Measurements from ENCODE around the gene PDIK1L. TPM values are rescaled to one million over a fixed set of nuclear protein-coding genes. Genes with fewer than 3 reads are reported as not detected.
"Not testable (repeated sequence)": the region's sequence is repeated elsewhere in the genome, so short reads cannot be mapped to it uniquely, and the experiment has no call there.

Gene PDIK1L
- total RNA-seq, 1 donor from 2014 or later = 3.1 TPM

GRCh38 chr1:26092422-26092821 is 19.2 kb upstream of the PDIK1L start:
- no peaks in the 10 kb centered on the region for H4K20me1 ChIP-seq (ENCODE audit: insufficient read depth, low read length)
- Mint-ChIP-seq H3K27me3 (ENCODE audit: low read depth, unreplicated experiment) (peaks cover 10% of the 10 kb centered on the region), H3K27ac (ENCODE audit: unreplicated experiment) (no peak overlapping the region), H3K36me3 (ENCODE audit: low read depth, unreplicated experiment) (no peaks in the 10 kb centered on the region), H3K4me1 (ENCODE audit: low read depth, unreplicated experiment) (peaks cover 2% of the 10 kb centered on the region), H3K9me3 (ENCODE audit: unreplicated experiment) (no peaks in the 10 kb centered on the region), H3K4me3 (ENCODE audit: unreplicated experiment) (no peak overlapping the region)
- H3K27ac ChIP-seq (ENCODE audit: low read depth, low read length) = no peak overlapping the region
- no peaks in the 10 kb centered on the region for H3K9me3 ChIP-seq (ENCODE audit: insufficient read depth, low read depth, low read length)
- TF ChIP-seq EZH2 (IDR thresholded peaks at IDR 0.05; ENCODE audit: insufficient read depth, low read length) = no peak
- TF ChIP-seq CTCF (IDR thresholded peaks at IDR 0.05; ENCODE audit: insufficient read depth, low read depth, low read length) = no peak
- H2AFZ ChIP-seq (ENCODE audit: low read depth, low read length) = no peak overlapping the region
- DNase-seq (ENCODE audit: low read depth) (no peak), FAIRE-seq (no peak)
- no peaks in the 10 kb centered on the region for H3K36me3 ChIP-seq (ENCODE audit: insufficient read depth, low read length)
- no peak overlapping the region for H3K9ac ChIP-seq (ENCODE audit: low read length)
- H3K79me2 ChIP-seq (ENCODE audit: insufficient read depth, low read length) = no peaks in the 10 kb centered on the region
- peaks cover 21% of the 10 kb centered on the region for H3K27me3 ChIP-seq (ENCODE audit: insufficient read depth, low read length)
- H3K4me2 ChIP-seq (ENCODE audit: low read length) = no peak overlapping the region
- peaks cover 13% of the 10 kb centered on the region for H3K4me1 ChIP-seq (ENCODE audit: insufficient read depth, low read length)
- H3K4me3 ChIP-seq (ENCODE audit: insufficient read depth, low read depth, low read length) = no peak overlapping the region

GRCh38 chr1:26093569-26093968 is 18.1 kb upstream of the PDIK1L start:
- H4K20me1 ChIP-seq (ENCODE audit: insufficient read depth, low read length); H3K9me3 ChIP-seq (ENCODE audit: insufficient read depth, low read depth, low read length); H3K27ac ChIP-seq (ENCODE audit: low read depth, low read length); H3K79me2 ChIP-seq (ENCODE audit: insufficient read depth, low read length); H3K27me3 Mint-ChIP-seq (ENCODE audit: low read depth, unreplicated experiment); H3K27ac Mint-ChIP-seq (ENCODE audit: unreplicated experiment); H3K4me3 ChIP-seq (ENCODE audit: insufficient read depth, low read depth, low read length); H3K9me3 Mint-ChIP-seq (ENCODE audit: unreplicated experiment); H2AFZ ChIP-seq (ENCODE audit: low read depth, low read length); H3K4me3 Mint-ChIP-seq (ENCODE audit: unreplicated experiment); H3K9ac ChIP-seq (ENCODE audit: low read length); DNase-seq (ENCODE audit: low read depth); FAIRE-seq; H3K4me1 Mint-ChIP-seq (ENCODE audit: low read depth, unreplicated experiment); H3K36me3 ChIP-seq (ENCODE audit: insufficient read depth, low read length); H3K36me3 Mint-ChIP-seq (ENCODE audit: low read depth, unreplicated experiment); H3K4me2 ChIP-seq (ENCODE audit: low read length): not testable (repeated sequence)
- peaks cover 20% of the 10 kb centered on the region for H3K4me1 ChIP-seq (ENCODE audit: insufficient read depth, low read length)
- peaks cover 21% of the 10 kb centered on the region for H3K27me3 ChIP-seq (ENCODE audit: insufficient read depth, low read length)

- H4K20me1 ChIP-seq (ENCODE audit: insufficient read depth, low read length) = no peaks in the 10 kb centered on the region
- Mint-ChIP-seq H3K4me1 (ENCODE audit: low read depth, unreplicated experiment) (peaks cover 8% of the 10 kb centered on the region), H3K27ac (ENCODE audit: unreplicated experiment) (no peak overlapping the region), H3K36me3 (ENCODE audit: low read depth, unreplicated experiment) (no peaks in the 10 kb centered on the region), H3K27me3 (ENCODE audit: low read depth, unreplicated experiment) (peaks cover 10% of the 10 kb centered on the region), H3K4me3 (ENCODE audit: unreplicated experiment) (no peak overlapping the region), H3K9me3 (ENCODE audit: unreplicated experiment) (no peaks in the 10 kb centered on the region)
- H3K9ac ChIP-seq (ENCODE audit: low read length) = peak overlapping the region; percentile 8
- DNase-seq (ENCODE audit: low read depth) = peak; percentile 47
- no peak overlapping the region for H3K4me3 ChIP-seq (ENCODE audit: insufficient read depth, low read depth, low read length)
- no peaks in the 10 kb centered on the region for H3K79me2 ChIP-seq (ENCODE audit: insufficient read depth, low read length)
- H3K9me3 ChIP-seq (ENCODE audit: insufficient read depth, low read depth, low read length) = no peaks in the 10 kb centered on the region
- H2AFZ ChIP-seq (ENCODE audit: low read depth, low read length) = peak overlapping the region; percentile 74
- no peaks in the 10 kb centered on the region for H3K36me3 ChIP-seq (ENCODE audit: insufficient read depth, low read length)
- no peak for TF ChIP-seq EZH2 (IDR thresholded peaks at IDR 0.05; ENCODE audit: insufficient read depth, low read length)
- no peak for TF ChIP-seq CTCF (IDR thresholded peaks at IDR 0.05; ENCODE audit: insufficient read depth, low read depth, low read length)
- no peak for FAIRE-seq
- H3K4me2 ChIP-seq (ENCODE audit: low read length) = peak overlapping the region; percentile 40
- peaks cover 21% of the 10 kb centered on the region for H3K27me3 ChIP-seq (ENCODE audit: insufficient read depth, low read length)
- H3K27ac ChIP-seq (ENCODE audit: low read depth, low read length) = no peak overlapping the region
- H3K4me1 ChIP-seq (ENCODE audit: insufficient read depth, low read length) = peaks cover 20% of the 10 kb centered on the region
These were observed 17.5 kb upstream of the PDIK1L start for GRCh38 chr1:26094076-26094669.
